Fibroblast of skin of abdomen (primary cell): ENCODE results near the gene TOMM6.
A peak's percentile ranks its signal among the peaks of the same experiment; 100 is the strongest.
"Not testable (repeated sequence)": the region's sequence is repeated elsewhere in the genome, so short reads cannot be mapped to it uniquely, and the experiment has no call there.

Experiments
- DNase-seq: peaks from one replicate; pipeline ENCODE4 v3.0.0-alpha.2; 2013

Gene TOMM6

GRCh38 chr6:41766043-41766664 is 21.3 kb upstream of the TOMM6 start:
- not testable (repeated sequence) for DNase-seq

GRCh38 chr6:41767112-41767833 is 20.2 kb upstream of the TOMM6 start:
- DNase-seq: peak; percentile 59

- DNase-seq: no peak
Measured at GRCh38 chr6:41768545-41769308, 18.8 kb upstream of the TOMM6 start.

GRCh38 chr6:41769376-41769775 is 18.1 kb upstream of the TOMM6 start:
- DNase-seq: no peak

GRCh38 chr6:41770381-41771057 is 17.0 kb upstream of the TOMM6 start:
- no peak for DNase-seq

GRCh38 chr6:41771058-41771983 is 16.2 kb upstream of the TOMM6 start:
- no peak for DNase-seq

- no peak for DNase-seq
Measured at GRCh38 chr6:41774841-41775240, 12.7 kb upstream of the TOMM6 start.

- DNase-seq: no peak
Measured at GRCh38 chr6:41775293-41775882, 12.1 kb upstream of the TOMM6 start.

GRCh38 chr6:41777551-41778285 is 9.8 kb upstream of the TOMM6 start:
- no peak for DNase-seq

GRCh38 chr6:41778895-41779294 is 8.6 kb upstream of the TOMM6 start:
- no peak for DNase-seq

GRCh38 chr6:41779336-41779735 is 8.2 kb upstream of the TOMM6 start:
- DNase-seq: no peak

GRCh38 chr6:41779788-41780550 is 7.5 kb upstream of the TOMM6 start, which contains the start of gene FRS3:
Gene FRS3, minus strand, starts transcription at chr6:41779900. Its CDS starts 2,913 bp downstream, at chr6:41776987.
- peak; percentile 92 for DNase-seq

GRCh38 chr6:41780551-41781365 is 6.7 kb upstream of the TOMM6 start, which contains the start of gene PRICKLE4:
Gene PRICKLE4, plus strand, starts transcription at chr6:41780782. Its CDS starts 2,692 bp downstream, at chr6:41783474.
- DNase-seq: no peak

- no peak for DNase-seq
Measured at GRCh38 chr6:41781366-41781730, 6.1 kb upstream of the TOMM6 start.

GRCh38 chr6:41783106-41783780 is 4.3 kb upstream of the TOMM6 start:
- DNase-seq: no peak

- no peak for DNase-seq
Measured at GRCh38 chr6:41784581-41785171, 2.8 kb upstream of the TOMM6 start.

- DNase-seq: no peak
Measured at GRCh38 chr6:41785254-41785653, 2.2 kb upstream of the TOMM6 start.
